IMR-90 (cell line): ENCODE measurements around the gene PDE8B. TPM values are rescaled to one million over a fixed set of nuclear protein-coding genes. Genes with fewer than 3 reads are reported as not detected.
A peak's percentile ranks its signal among the peaks of the same experiment; 100 is the strongest.

ENCODE experiments used
- ATAC-seq: fragments of 200-7000 bp; cut with Tn5 transposase; 2 replicates; pipeline ENCODE4 v1.9.1; 2020; ENCODE audit warnings: low read depth, mild to moderate bottlenecking, moderate library complexity
- BruUV-seq: library from RNA; stranded (reverse); fragments of 400-500 nt; replicated peaks from 2 replicates; lab custom pipeline; 2021; lab: Mats Ljungman, UMichigan
- CTCF ChIA-PET: fragments of 300-600 bp; formaldehyde crosslinking; extraction: SDS; loops from one replicate; lab custom pipeline; 2021; ENCODE audit warnings: antibody characterized with exemption; lab: Yijun Ruan, JAX
- POLR2A ChIA-PET: fragments of 300-600 bp; sonication (Branson Sonifier 250); formaldehyde crosslinking; loops from one replicate; lab custom pipeline; 2022; ENCODE audit warnings: antibody characterized with exemption; ENCODE audit not compliant: unreplicated experiment; lab: Charles Lee
- DNase-seq: peaks from one replicate; pipeline ENCODE4 v3.0.0; 2013
- H2AFZ ChIP-seq: replicated peaks from 2 replicates; pipeline ENCODE3; 2013; ENCODE audit warnings: low read length, mild to moderate bottlenecking; ENCODE audit not compliant: poor library complexity
- H2AK5ac ChIP-seq: 2 replicates; pipeline ENCODE4 v1.6.1; 2013; ENCODE audit warnings: low read depth, low read length, inconsistent platforms
- H2AK9ac ChIP-seq: replicated peaks from 2 replicates; pipeline ENCODE3; 2013; ENCODE audit warnings: mild to moderate bottlenecking, low read depth, low read length, moderate library complexity; ENCODE audit not compliant: poor library complexity
- H2BK120ac ChIP-seq: 2 replicates; pipeline ENCODE4 v1.6.1; 2013; ENCODE audit warnings: low read depth, low read length, inconsistent platforms
- H2BK15ac ChIP-seq: 3 replicates; pipeline ENCODE4 v1.6.1; 2013; ENCODE audit warnings: low read depth, low read length, inconsistent platforms
- H2BK20ac ChIP-seq: 2 replicates; pipeline ENCODE4 v1.6.1; 2013; ENCODE audit warnings: low read depth, mild to moderate bottlenecking, inconsistent platforms, low read length, moderate library complexity
- H2BK5ac ChIP-seq: 2 replicates; pipeline ENCODE4 v1.6.1; 2013; ENCODE audit warnings: mild to moderate bottlenecking, low read depth, low read length, inconsistent platforms; ENCODE audit not compliant: poor library complexity, severe bottlenecking
- H3K14ac ChIP-seq: replicated peaks from 2 replicates; pipeline ENCODE4 v1.6.1; 2013; ENCODE audit warnings: low read depth, low read length, inconsistent platforms
- H3K18ac ChIP-seq: 2 replicates; pipeline ENCODE4 v1.6.1; 2013; ENCODE audit warnings: low read depth, low read length, control low read depth
- H3K23ac ChIP-seq: 2 replicates; pipeline ENCODE4 v1.6.1; 2013; ENCODE audit warnings: low read depth, low read length, inconsistent platforms
- H3K27ac ChIP-seq: 2 replicates; pipeline ENCODE4 v1.5.1; 2013; ENCODE audit warnings: mild to moderate bottlenecking, control low read depth, low read length; ENCODE audit not compliant: insufficient read depth
- H3K27me3 ChIP-seq: 2 replicates; pipeline ENCODE4 v1.6.1; 2013; ENCODE audit warnings: low read length; ENCODE audit not compliant: control insufficient read depth, insufficient read depth
- H3K36me3 ChIP-seq: 2 replicates; pipeline ENCODE4 v1.6.1; 2013; ENCODE audit warnings: low read length, mixed read lengths; ENCODE audit not compliant: control insufficient read depth, insufficient read depth
- H3K4ac ChIP-seq: 2 replicates; pipeline ENCODE4 v1.6.1; 2013; ENCODE audit warnings: low read depth, low read length, inconsistent platforms
- H3K4me1 ChIP-seq: 2 replicates; pipeline ENCODE4 v1.6.1; 2013; ENCODE audit warnings: low read length, mixed read lengths; ENCODE audit not compliant: control insufficient read depth, insufficient read depth
- H3K4me2 ChIP-seq: 2 replicates; pipeline ENCODE4 v1.6.1; 2013; ENCODE audit warnings: low read depth, mild to moderate bottlenecking, control low read depth, low read length, moderate library complexity
- H3K4me3 ChIP-seq: 2 replicates; pipeline ENCODE4 v1.5.1; 2013; ENCODE audit warnings: low read depth, mild to moderate bottlenecking, control low read depth, low read length, moderate library complexity; ENCODE audit not compliant: insufficient read depth
- H3K56ac ChIP-seq: 2 replicates; pipeline ENCODE4 v1.6.1; 2013; ENCODE audit warnings: low read length, inconsistent platforms; ENCODE audit not compliant: insufficient read depth; ENCODE audit errors: extremely low read depth
- H3K79me1 ChIP-seq, 2 experiments: 2 replicates each; pipeline ENCODE4 v1.6.1; 2013; ENCODE audit warnings: low read length in 2 of 2, inconsistent platforms in 1 of 2, low read depth in 1 of 2
- H3K9ac ChIP-seq: 2 replicates; pipeline ENCODE4 v1.6.1; 2013; ENCODE audit warnings: low read depth, low read length, control low read depth
- H3K9me1 ChIP-seq: 2 replicates; pipeline ENCODE4 v1.6.1; 2013; ENCODE audit warnings: low read length, inconsistent platforms; ENCODE audit not compliant: insufficient read depth
- H3K9me3 ChIP-seq: 2 replicates; pipeline ENCODE4 v1.6.1; 2013; ENCODE audit warnings: low read length; ENCODE audit not compliant: control insufficient read depth, insufficient read depth
- H4K20me1 ChIP-seq: 2 replicates; pipeline ENCODE4 v1.6.1; 2013; ENCODE audit warnings: low read length, inconsistent platforms; ENCODE audit not compliant: insufficient read depth
- H4K5ac ChIP-seq: 2 replicates; pipeline ENCODE4 v1.6.1; 2013; ENCODE audit warnings: mild to moderate bottlenecking, low read depth, low read length, control low read depth
- H4K8ac ChIP-seq, 2 experiments: 2 replicates each; pipeline ENCODE4 v1.6.1; 2013; ENCODE audit warnings: low read depth in 2 of 2, low read length in 2 of 2, control low read depth in 1 of 2, inconsistent platforms in 1 of 2
- H4K91ac ChIP-seq: 2 replicates; pipeline ENCODE4 v1.6.1; 2013; ENCODE audit warnings: low read depth, low read length, inconsistent platforms; ENCODE audit not compliant: insufficient read depth
- FOS ChIP-seq: fragments of 150-350 bp; IDR thresholded peaks from 2 replicates; pipeline ENCODE4 v1.6.1; 2016; ENCODE audit warnings: low read depth, low read length
- dilution Hi-C: fragments of 300-500 bp; cut with HindIII; formaldehyde crosslinking; loops from one replicate; pipeline ENCODE4 v1.14.3; 2018; ENCODE audit warnings: low sequenced_read_pairs; ENCODE audit not compliant: unreplicated experiment
- in situ Hi-C: fragments of 300-500 bp; cut with MboI; formaldehyde crosslinking; loops from 3 replicates; pipeline ENCODE4 v1.14.3; 2019; ENCODE audit warnings: low sequenced_read_pairs, inconsistent platforms, mixed read lengths
- intact Hi-C: fragments of 100-400 bp; cut with micrococcal nuclease; formaldehyde crosslinking; loops from 2 replicates; pipeline ENCODE4 v1.10.0; 2022
- polyA plus RNA-seq, 3 experiments: library from polyadenylated mRNA; depleted of rRNA; stranded (reverse); fragments of >200 nt; gene quantifications; 2 replicates each; pipeline ENCODE4 v1.2.3, GENCODE V29; 2012; ENCODE audit warnings: low replicate concordance in 1 of 3
- total RNA-seq: library from RNA; depleted of rRNA; stranded (reverse); fragments of >200 nt; gene quantifications from 2 replicates; pipeline ENCODE4 v1.2.3, GENCODE V29; 2012

PDE8B gene
- total and polyA plus RNA-seq, 2 of the 4 experiments (the other 2 are of a cell fraction), result under 0.01 to 0.03 TPM

DNA sequence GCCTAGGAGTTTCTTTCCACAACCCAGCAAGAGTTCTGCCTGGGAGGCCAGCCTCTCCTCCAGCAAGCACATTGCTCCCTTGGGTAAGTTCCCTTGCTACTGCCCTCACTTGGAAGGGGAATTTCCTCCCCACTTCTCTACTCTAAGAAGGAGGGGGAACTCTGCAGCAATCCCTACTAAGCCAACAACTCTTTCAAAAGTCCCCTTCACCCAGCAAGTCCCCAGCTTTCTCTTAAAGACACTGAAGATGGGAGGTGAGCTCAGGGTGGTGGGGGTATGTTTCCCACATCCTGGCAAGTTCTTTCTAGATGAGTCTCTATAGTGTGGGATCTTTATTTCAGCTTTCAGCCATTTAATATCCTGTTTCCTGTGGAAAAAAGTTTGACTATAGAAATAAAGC, 49.0 kb downstream of the PDE8B start:
- no TSS peak for BruUV-seq
- Histone ChIP-seq H3K4ac (no peak overlapping the region), H4K5ac (no peak overlapping the region), H4K8ac (no peak overlapping the region), H3K14ac (no peak overlapping the region), H2BK20ac (peak overlapping the region; percentile 29; the same call in 1 of the 2 replicates), H2AFZ (no peak overlapping the region), H3K9me3 (no peaks in the 10 kb centered on the region), H3K27ac (no peak overlapping the region), H3K18ac (no peak overlapping the region), H3K4me3 (no peak overlapping the region), H3K4me1 (no peaks in the 10 kb centered on the region), H2AK9ac (no peak overlapping the region), H2BK5ac (no peak overlapping the region), H3K9me1 (no peaks in the 10 kb centered on the region), H3K23ac (no peak overlapping the region), H2BK15ac (no peak overlapping the region), H2AK5ac (no peak overlapping the region), H3K79me1 (no peaks in the 10 kb centered on the region), H4K91ac (no peak overlapping the region), H3K9ac (no peak overlapping the region), H2BK120ac (no peak overlapping the region; the same call in 1 of the 2 replicates), H4K20me1 (no peaks in the 10 kb centered on the region), H3K36me3 (no peaks in the 10 kb centered on the region), H3K56ac (no peak overlapping the region), H3K4me2 (no peak overlapping the region), H3K27me3 (peaks cover 17% of the 10 kb centered on the region)
- in situ Hi-C loops, result no loop called here
- dilution Hi-C loops, result no loop called here
- CTCF ChIA-PET, result interaction anchor here (0.6 kb wide), 1 partner anchor 1036 kb away, joined by 5 read pairs; no protein-coding TSS in a partner anchor
- TF ChIP-seq FOS, result no peak
- DNase-seq (peak; percentile 2), ATAC-seq (no peak)
- intact Hi-C loops, result no loop called here
- POLR2A ChIA-PET, result no interaction called here
